ENCODE measurements around the gene CLEC14A.

Gene CLEC14A

DNA sequence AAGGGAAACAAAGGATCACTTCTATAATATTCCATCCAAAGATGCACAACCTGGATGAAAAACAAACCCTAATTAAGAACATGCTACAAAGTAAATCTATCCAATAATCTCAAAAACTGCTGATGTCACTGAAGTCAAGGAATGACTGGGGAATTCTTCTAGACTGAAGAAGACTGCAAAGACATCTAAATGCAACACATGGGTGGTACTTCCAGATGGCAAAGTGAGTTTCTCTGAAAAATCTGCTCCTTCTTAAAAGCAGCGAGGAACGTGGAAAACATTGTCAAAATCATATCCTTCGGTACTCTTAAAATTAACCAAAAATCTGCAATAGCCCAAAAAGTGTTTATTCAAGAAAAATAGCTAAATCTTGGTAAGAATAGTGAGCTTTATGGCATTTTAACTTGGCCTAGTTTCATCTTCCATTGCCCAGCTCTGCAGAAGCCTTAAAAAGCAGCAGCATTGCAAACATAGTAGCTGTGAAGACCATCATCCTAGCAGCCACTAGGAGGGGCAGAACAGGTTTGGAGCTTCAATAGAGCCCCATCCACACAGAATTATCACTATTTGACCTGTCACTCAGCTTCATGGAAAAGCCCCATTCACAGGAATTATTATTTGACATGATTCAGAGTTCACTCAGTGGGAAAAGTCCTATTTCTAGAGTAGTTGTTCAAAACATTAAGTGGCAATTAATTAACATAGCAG, 7.4 kb downstream of the CLEC14A start:
- DNase-seq = no peak

GRCh38 chr14:38243696-38244240, 12.1 kb downstream of the CLEC14A start:
- no peak for DNase-seq

DNA sequence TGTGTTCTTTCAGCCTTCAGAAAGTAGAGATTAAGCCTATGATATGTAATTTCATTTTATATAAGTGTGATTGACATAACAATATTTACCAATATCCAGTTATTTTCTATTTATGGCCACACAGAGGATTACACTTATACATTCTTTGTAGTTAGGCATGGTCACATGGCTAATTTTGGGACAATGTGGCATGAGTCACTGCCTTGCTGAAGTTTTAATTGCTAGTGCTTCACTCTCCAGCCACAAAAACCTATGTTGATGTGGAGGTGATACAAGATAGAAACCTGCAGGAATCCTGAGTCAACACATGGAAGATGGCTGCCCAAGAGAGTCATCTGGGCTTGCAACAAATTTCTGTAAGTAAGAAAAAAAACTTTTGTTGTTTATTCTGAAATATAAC, 17.0 kb downstream of the CLEC14A start:
- DNase-seq = no peak

DNA sequence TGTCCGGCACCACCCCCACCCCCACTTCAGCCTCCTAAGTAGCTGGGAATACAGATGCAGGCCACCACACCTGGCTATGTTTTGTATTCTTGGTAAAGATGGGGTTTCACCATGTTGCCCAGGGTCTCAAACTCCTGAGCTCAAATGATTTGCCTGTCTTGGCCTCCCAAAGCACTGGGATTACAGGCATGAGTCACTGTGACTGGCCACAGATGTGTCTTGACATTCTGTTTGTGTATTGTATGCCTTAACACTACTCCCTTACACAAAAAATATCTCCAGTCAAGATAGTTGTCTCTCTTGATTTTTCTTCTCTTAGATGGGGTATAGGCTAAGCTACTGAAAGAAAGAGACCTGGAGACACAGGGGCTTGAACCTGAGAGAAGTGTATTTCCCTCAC, 17.6 kb downstream of the CLEC14A start:
- no peak for DNase-seq

DNA sequence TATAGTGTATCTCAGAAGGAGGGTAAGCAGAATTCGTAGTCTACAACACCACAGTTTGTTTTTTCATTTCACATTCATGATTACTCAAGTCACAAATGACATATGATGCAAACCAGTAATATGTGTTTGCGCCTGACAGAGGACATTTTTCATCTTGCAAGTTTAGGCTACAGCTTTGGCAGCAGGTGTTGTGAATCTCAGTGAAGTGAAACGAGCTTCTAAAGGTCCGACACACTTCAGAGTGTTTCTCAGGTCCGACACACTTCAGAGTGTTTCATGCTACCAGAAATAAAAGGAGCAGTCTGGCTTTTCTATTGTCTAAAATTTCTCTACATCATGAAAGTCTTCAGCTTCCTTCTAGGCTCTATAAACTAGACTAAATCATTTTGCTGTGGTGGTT, 22.7 kb downstream of the CLEC14A start:
- no peak for DNase-seq

- DNase-seq = no peak
These were observed 29.5 kb downstream of the CLEC14A start for GRCh38 chr14:38226366-38226765.

- no peak for DNase-seq
These were observed 29.9 kb downstream of the CLEC14A start for GRCh38 chr14:38225946-38226345.

- DNase-seq = no peak
These were observed 31.6 kb downstream of the CLEC14A start for GRCh38 chr14:38224338-38224737.

DNA sequence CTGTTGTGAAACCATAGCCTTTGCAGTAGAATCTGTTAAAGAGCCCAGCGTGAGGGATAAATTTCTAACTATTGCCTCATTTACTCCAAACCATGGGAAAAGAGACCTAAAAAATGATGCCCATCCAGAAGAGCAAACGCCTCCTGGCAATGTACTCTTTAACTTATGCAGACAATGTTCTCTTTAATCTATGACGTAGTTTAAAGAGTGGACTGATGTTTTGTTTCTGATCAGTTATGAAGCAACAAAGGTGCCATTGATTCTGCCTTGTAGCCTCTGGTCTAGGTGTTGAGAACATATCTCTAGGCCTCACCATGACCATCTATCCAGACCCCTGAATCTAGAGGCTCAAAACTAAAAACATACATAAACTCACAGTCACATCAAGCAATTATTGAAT, 34.8 kb downstream of the CLEC14A start:
- no peak for DNase-seq

DNA sequence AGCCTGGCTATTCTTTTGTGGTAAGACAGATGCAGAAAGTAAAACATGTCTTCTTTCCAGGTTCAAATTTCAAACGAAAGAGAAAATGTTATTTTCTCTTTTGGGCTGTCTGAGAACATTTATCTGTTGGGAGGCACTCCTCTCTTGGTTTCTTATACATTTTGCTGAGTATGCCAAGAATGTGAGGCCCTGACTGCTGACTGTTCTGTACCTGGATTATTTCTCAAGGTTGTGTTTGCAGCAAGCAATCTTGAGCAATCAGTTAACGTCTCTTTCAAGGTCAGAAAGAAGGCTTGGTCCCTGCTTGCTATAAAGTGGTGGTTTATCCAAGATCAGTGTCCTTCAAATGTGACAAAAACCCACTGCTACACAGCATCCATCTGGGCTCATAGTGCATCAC, 38.3 kb downstream of the CLEC14A start:
- no peak for DNase-seq

DNA sequence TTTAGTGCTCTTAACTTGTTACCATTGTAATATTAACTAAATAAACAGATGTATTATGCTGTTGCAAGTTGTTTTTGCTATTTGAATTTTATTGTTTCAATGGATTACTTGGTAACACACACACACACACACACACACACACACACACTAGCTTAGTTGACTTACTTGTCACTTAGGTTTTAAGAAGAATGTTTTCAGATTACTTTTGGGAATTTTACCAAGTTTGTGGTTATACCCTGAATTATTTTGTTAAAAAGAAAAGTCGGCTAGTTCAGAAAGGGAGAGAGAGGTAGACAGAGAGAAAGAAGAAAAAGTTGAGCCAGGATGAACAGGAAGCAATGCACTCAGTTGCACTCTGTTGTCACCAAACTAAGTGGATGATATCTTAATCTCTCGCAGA, 42.9 kb downstream of the CLEC14A start:
- no peak for DNase-seq

GRCh38 chr14:38212111-38212510, 43.8 kb downstream of the CLEC14A start:
- DNase-seq = no peak

DNA sequence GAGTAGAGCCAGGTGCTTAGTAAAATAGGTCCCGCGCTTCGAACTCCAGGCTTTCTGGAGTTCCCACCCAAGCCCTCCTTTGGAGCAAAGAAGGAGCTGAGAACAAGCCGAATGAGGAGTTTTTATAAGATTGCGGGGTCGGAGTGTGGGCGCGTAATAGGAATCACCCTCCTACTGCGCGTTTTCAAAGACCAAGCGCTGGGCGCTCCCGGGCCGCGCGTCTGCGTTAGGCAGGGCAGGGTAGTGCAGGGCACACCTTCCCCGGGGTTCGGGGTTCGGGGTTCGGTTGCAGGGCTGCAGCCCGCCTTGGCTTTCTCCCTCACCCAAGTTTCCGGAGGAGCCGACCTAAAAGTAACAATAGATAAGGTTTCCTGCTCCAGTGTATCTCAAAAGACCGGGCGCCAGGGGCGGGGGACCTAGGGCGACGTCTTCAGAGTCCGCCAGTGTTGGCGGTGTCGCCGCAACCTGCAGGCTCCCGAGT, 44.6 kb downstream of the CLEC14A start:
- DNase-seq = no peak

GRCh38 chr14:38210587-38211216, 45.2 kb downstream of the CLEC14A start:
- no peak for DNase-seq

GRCh38 chr14:38209572-38210557, 46.0 kb downstream of the CLEC14A start:
- no peak for DNase-seq

GRCh38 chr14:38208618-38209562, 47.0 kb downstream of the CLEC14A start:
- peak; percentile 7 for DNase-seq

- no peak for DNase-seq
These were observed 47.9 kb downstream of the CLEC14A start, which contains the start of gene SSTR1 for GRCh38 chr14:38207736-38208617. Gene SSTR1 (plus strand): TSS chr14:38207904. CDS start chr14:38209390, 1,486 bp downstream.

GRCh38 chr14:38207377-38207735, 48.5 kb downstream of the CLEC14A start:
- DNase-seq = no peak

DNA sequence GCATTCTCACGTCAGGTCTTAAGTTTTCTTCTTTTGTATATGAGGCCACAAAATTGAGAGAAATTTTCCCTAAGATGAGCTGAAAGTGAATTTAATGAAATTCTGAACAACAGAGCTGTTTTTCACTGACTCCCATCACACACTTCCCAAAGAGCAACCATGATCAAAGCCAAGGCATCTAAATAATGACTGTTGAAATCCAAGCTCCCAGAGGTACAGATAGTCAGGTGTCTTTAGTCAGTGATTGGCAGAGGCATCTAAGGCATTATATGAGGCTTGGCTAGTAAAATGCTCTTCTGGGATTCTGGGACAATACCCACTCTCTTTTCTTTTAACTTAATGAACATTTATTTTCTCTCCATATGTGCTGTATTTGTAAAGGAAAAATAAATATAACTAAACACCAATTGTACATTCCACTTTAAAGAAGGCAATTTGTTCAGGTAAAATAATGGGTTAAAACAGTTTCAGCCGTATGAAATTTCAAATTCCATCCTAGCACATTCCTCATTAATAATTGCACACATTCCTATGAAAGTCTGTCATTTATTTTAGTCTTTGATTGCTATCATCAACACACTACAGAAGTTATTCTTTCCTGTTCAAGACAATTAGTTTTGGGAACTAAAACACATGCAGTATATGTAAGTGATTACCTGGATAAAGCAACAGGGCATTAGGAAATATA, 49.1 kb downstream of the CLEC14A start:
- DNase-seq = no peak

Data from activated CD4-positive, alpha-beta T cell treated with anti-CD3 and anti-CD28 coated beads, Interleukin-10, Interleukin-2, amounts not matched to agents 100 ng/mL and 50 ng/mL, durations not matched to agents 16 hours and 8 hours (primary cell).